ENCODE measurements around the gene PYGO1. TPM values are rescaled to one million over a fixed set of nuclear protein-coding genes. Genes with fewer than 3 reads are reported as not detected.

The PYGO1 gene
- total RNA-seq, 2 experiments from 2014 or later, result not detected

DNA sequence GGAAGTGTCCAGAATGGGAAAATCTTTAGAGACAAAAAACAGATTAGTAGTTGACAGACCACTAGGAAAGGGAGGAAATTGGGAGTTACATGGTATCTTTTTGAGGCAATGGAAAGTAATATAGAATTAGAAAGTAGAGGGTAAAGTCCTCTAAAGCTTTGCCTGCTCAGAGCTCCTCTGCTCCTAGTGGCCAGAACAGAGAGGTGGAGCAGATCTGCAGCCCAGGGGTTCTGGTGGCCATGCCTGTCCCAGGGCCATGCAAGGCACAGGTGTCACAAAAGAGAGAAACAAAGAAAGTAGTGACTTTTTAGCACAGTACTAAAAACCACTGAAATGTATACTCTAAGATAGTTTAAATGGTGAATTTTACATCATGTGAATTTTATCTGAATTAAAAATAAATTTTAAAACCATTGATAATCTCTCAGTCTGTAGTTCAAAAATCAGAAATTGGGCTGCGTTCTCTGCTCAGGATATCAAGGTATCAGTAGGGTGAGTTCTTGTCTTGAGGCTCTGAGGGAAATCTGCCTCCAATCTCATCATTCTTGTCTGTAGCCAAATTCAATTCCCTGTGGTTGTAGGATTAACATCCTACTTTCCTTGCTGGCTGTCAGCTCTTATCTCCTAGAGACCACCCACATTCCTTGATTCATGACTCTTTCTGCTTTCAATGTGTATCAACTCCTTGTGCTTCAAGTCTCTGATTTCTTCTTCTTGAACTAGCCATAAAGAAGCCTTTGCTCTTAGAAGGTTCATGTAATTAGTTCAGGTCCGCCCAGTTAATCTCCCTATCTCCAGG, 23.6 kb downstream of the PYGO1 start:
- no peaks in the 10 kb centered on the region for H3K4me1 ChIP-seq (ENCODE audit: insufficient read depth, low read length, poor library complexity, severe bottlenecking)
- CTCF ChIA-PET (ENCODE audit: unreplicated experiment), result no interaction called here
- intact Hi-C loops (cut with micrococcal nuclease; ENCODE audit: unreplicated experiment), result no loop called here
- no peak for TF ChIP-seq EZH2phosphoT487 (IDR thresholded peaks at IDR 0.05; ENCODE audit: borderline replicate concordance, low read depth, low read length)
- no peak; the same call in 1 of the 2 replicates for TF ChIP-seq CTCF (conservative IDR thresholded peaks at IDR 0.05; ENCODE audit: low read length)
- H4K20me1 ChIP-seq (ENCODE audit: insufficient read depth, low read length), result no peaks in the 10 kb centered on the region
- no peak overlapping the region for H3K27ac ChIP-seq (ENCODE audit: low read depth, low read length, poor library complexity, severe bottlenecking)
- H3K9me2 ChIP-seq (ENCODE audit: insufficient read depth, low read length), result no peaks in the 10 kb centered on the region
- no peaks in the 10 kb centered on the region for H3K79me2 ChIP-seq (ENCODE audit: insufficient read depth, low read depth, low read length)
- H2AFZ ChIP-seq (ENCODE audit: low read length), result no peak overlapping the region
- H3K4me3 ChIP-seq (ENCODE audit: low read depth, low read length, poor library complexity, severe bottlenecking), result no peak overlapping the region
- POLR2A ChIA-PET, result no interaction called here
- H3K36me3 ChIP-seq (ENCODE audit: insufficient read depth, low read length), result no peaks in the 10 kb centered on the region
- H3K9me3 ChIP-seq (ENCODE audit: low read length), result no peaks in the 10 kb centered on the region
- DNase-seq (ENCODE audit: low spot score), result no peak
- H3K4me2 ChIP-seq (ENCODE audit: low read length), result no peak overlapping the region
- no TSS peak for BruUV-seq (replicated peaks)

GRCh38 chr15:55562601-55563000, 25.5 kb downstream of the PYGO1 start:
- Histone ChIP-seq H3K4me3 (ENCODE audit: low read depth, low read length, poor library complexity, severe bottlenecking) (no peak overlapping the region), H4K20me1 (ENCODE audit: insufficient read depth, low read length) (no peaks in the 10 kb centered on the region), H3K9me3 (ENCODE audit: low read length) (no peaks in the 10 kb centered on the region), H3K4me1 (ENCODE audit: insufficient read depth, low read length, poor library complexity, severe bottlenecking) (no peaks in the 10 kb centered on the region), H3K79me2 (ENCODE audit: insufficient read depth, low read depth, low read length) (no peaks in the 10 kb centered on the region), H3K27ac (ENCODE audit: low read depth, low read length, poor library complexity, severe bottlenecking) (no peak overlapping the region), H3K36me3 (ENCODE audit: insufficient read depth, low read length) (no peaks in the 10 kb centered on the region), H3K4me2 (ENCODE audit: low read length) (no peak overlapping the region), H3K9me2 (ENCODE audit: insufficient read depth, low read length) (no peaks in the 10 kb centered on the region), H2AFZ (ENCODE audit: low read length) (no peak overlapping the region)
- TF ChIP-seq CTCF (conservative IDR thresholded peaks at IDR 0.05; ENCODE audit: low read length), result no peak
- intact Hi-C loops (cut with micrococcal nuclease; ENCODE audit: unreplicated experiment), result no loop called here
- CTCF ChIA-PET (ENCODE audit: unreplicated experiment), result no interaction called here
- POLR2A ChIA-PET, result interaction anchor here (0.6 to 0.7 kb wide), 2 partner anchors 8 to 24 kb away, joined by 3 read pairs; no protein-coding TSS in a partner anchor
- no TSS peak for BruUV-seq (replicated peaks)
- DNase-seq (ENCODE audit: low spot score), result no peak

DNA sequence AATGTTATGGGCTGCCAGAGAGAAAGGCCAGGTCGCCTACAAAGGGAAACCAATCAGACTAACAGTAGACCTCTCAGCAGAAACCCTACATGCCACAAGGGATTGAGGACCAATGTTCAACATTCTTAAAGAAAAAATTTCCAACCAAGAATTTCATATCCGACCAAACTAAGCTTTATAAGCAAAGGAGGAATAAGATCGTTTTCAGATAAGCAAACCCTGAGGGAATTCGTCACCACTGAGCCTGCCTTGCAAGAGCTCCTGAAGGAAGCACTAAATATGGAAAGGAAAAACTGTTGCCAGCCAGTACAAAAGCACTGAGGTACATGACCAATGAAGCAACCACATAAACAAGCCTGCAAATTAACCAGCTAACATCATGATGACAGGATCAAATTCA, 33.1 kb downstream of the PYGO1 start:
- no peak overlapping the region for H3K4me3 ChIP-seq (ENCODE audit: low read depth, low read length, poor library complexity, severe bottlenecking)
- ChIA-PET POLR2A (no interaction called here), CTCF (ENCODE audit: unreplicated experiment) (no interaction called here)
- H3K4me2 ChIP-seq (ENCODE audit: low read length), result no peak overlapping the region
- H2AFZ ChIP-seq (ENCODE audit: low read length), result no peak overlapping the region
- H3K27ac ChIP-seq (ENCODE audit: low read depth, low read length, poor library complexity, severe bottlenecking), result no peak overlapping the region
- intact Hi-C loops (cut with micrococcal nuclease; ENCODE audit: unreplicated experiment), result no loop called here
- no peaks in the 10 kb centered on the region for H3K9me2 ChIP-seq (ENCODE audit: insufficient read depth, low read length)
- H4K20me1 ChIP-seq (ENCODE audit: insufficient read depth, low read length), result no peaks in the 10 kb centered on the region
- DNase-seq (ENCODE audit: low spot score), result no peak
- H3K79me2 ChIP-seq (ENCODE audit: insufficient read depth, low read depth, low read length), result no peaks in the 10 kb centered on the region
- TF ChIP-seq EZH2phosphoT487 (IDR thresholded peaks at IDR 0.05; ENCODE audit: borderline replicate concordance, low read depth, low read length) (no peak), CTCF (conservative IDR thresholded peaks at IDR 0.05; ENCODE audit: low read length) (no peak)
- H3K4me1 ChIP-seq (ENCODE audit: insufficient read depth, low read length, poor library complexity, severe bottlenecking), result no peaks in the 10 kb centered on the region
- H3K9me3 ChIP-seq (ENCODE audit: low read length), result no peaks in the 10 kb centered on the region
- H3K36me3 ChIP-seq (ENCODE audit: insufficient read depth, low read length), result no peaks in the 10 kb centered on the region
- no TSS peak for BruUV-seq (replicated peaks)

Measured in OCI-LY7 (cell line).